ENCODE data around the gene JAML. TPM values are rescaled to one million over a fixed set of nuclear protein-coding genes. Genes with fewer than 3 reads are reported as not detected.

Gene JAML
- total RNA-seq, 1 experiment from 2014 or later = 0.30 TPM

- ChIA-PET CTCF (no interaction called here), POLR2A (no interaction called here), RAD21 (ENCODE audit: low non-redundant PET in 1 of 2, low total read pairs in 2 of 2, uncharacterized antibody in 2 of 2, unreplicated experiment in 2 of 2) (no interaction called here)
- Histone ChIP-seq H2AFZ (ENCODE audit: low read depth, low read length, poor library complexity, severe bottlenecking) (no peak overlapping the region), H4K20me1 (ENCODE audit: insufficient read depth) (no peaks in the 10 kb centered on the region), H3K9me2 (ENCODE audit: insufficient read depth) (no peaks in the 10 kb centered on the region), H3K27ac (ENCODE audit: low read depth, low read length) (no peak overlapping the region), H3K9ac (ENCODE audit: low read length) (no peak overlapping the region), H3K27me3 (ENCODE audit: insufficient read depth, low read length) (no peaks in the 10 kb centered on the region), H3K36me3 (ENCODE audit: control insufficient read depth in 1 of 2, insufficient read depth in 2 of 2, low read length in 2 of 2) (no peaks in the 10 kb centered on the region), H3K4me1 (ENCODE audit: control insufficient read depth in 1 of 2, insufficient read depth in 2 of 2, low read length in 2 of 2) (peaks cover 33 to 40% of the 10 kb centered on the region in 2 experiments), H3K79me2 (ENCODE audit: insufficient read depth, low read length) (no peaks in the 10 kb centered on the region), H3K4me2 (ENCODE audit: low read length) (no peak overlapping the region), H3K9me3 (ENCODE audit: control insufficient read depth in 1 of 2, insufficient read depth in 1 of 2, low read depth in 1 of 2, low read length in 2 of 2) (no peaks in the 10 kb centered on the region), H3K4me3 (replicated peaks in 1 of 2; ENCODE audit: low read depth in 1 of 2, low read length in 2 of 2) (no peak overlapping the region)
- DNase-seq (ENCODE audit: low read depth, low spot score) (no peak), ATAC-seq (no peak)
- TF ChIP-seq CEBPB (IDR thresholded peaks at IDR 0.05; ENCODE audit: low read depth) (no peak), YY1 (IDR thresholded peaks at IDR 0.05; ENCODE audit: extremely low read depth, insufficient replicate concordance, low read depth, low read length) (no peak), SP1 (IDR thresholded peaks at IDR 0.05; ENCODE audit: low read depth) (no peak), CBX3 (IDR thresholded peaks at IDR 0.05; ENCODE audit: low read depth) (no peak), ELF1 (IDR thresholded peaks at IDR 0.05; ENCODE audit: borderline replicate concordance, low read depth) (no peak), FOSL1 (IDR thresholded peaks at IDR 0.05; ENCODE audit: low read depth) (no peak), JUND (IDR thresholded peaks at IDR 0.05) (no peak), EGR1 (IDR thresholded peaks at IDR 0.05; ENCODE audit: low read depth) (no peak), EZH2 (IDR thresholded peaks at IDR 0.05) (no peak), POLR2AphosphoS5 (IDR thresholded peaks at IDR 0.05; ENCODE audit: low read depth, low read length) (no peak), SIN3A (IDR thresholded peaks at IDR 0.05; ENCODE audit: low read depth) (no peak)
- intact Hi-C loops (cut with micrococcal nuclease) = no loop called here
- no TSS peak for BruUV-seq (replicated peaks)
These were observed 13.6 kb upstream of the JAML start for GRCh38 chr11:118238421-118238820.

DNA sequence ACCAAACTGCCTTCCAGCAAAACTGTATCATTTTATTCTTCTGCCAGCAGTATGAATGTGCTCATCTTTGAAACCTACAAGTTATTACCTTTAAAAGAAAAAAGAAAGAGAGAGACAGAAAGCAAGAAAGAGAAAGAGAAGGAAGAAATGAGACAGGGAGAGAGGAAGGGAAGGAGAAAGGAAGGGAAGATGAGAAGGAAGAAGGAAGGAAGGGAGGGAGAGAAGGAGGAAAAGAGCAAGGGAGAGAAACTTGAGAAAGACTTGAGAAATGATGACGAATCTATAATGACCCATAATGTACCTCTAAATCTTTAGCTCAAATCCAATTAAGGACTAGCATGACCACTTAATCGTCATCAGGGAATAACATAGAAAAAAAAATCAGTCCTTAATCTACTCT lies 11.4 kb upstream of the JAML start:
- Histone ChIP-seq H3K4me2 (ENCODE audit: low read length) (no peak overlapping the region), H3K4me1 (ENCODE audit: control insufficient read depth in 1 of 2, insufficient read depth in 2 of 2, low read length in 2 of 2) (peaks cover 33 to 35% of the 10 kb centered on the region in 2 experiments), H3K27ac (ENCODE audit: low read depth, low read length) (no peak overlapping the region), H3K79me2 (ENCODE audit: insufficient read depth, low read length) (no peaks in the 10 kb centered on the region), H4K20me1 (ENCODE audit: insufficient read depth) (no peaks in the 10 kb centered on the region), H3K36me3 (ENCODE audit: control insufficient read depth in 1 of 2, insufficient read depth in 2 of 2, low read length in 2 of 2) (no peaks in the 10 kb centered on the region), H3K4me3 (replicated peaks in 1 of 2; ENCODE audit: low read depth in 1 of 2, low read length in 2 of 2) (no peak overlapping the region), H2AFZ (ENCODE audit: low read depth, low read length, poor library complexity, severe bottlenecking) (no peak overlapping the region), H3K9me3 (ENCODE audit: control insufficient read depth in 1 of 2, insufficient read depth in 1 of 2, low read depth in 1 of 2, low read length in 2 of 2) (no peaks in the 10 kb centered on the region), H3K9ac (ENCODE audit: low read length) (no peak overlapping the region), H3K9me2 (ENCODE audit: insufficient read depth) (no peaks in the 10 kb centered on the region), H3K27me3 (ENCODE audit: insufficient read depth, low read length) (no peaks in the 10 kb centered on the region)
- no peak for TF ChIP-seq SRF (IDR thresholded peaks at IDR 0.05; ENCODE audit: low read depth)
- TF ChIP-seq FOSL1 (IDR thresholded peaks at IDR 0.05; ENCODE audit: low read depth) = no peak
- no peak for TF ChIP-seq POLR2A (IDR thresholded peaks at IDR 0.05; ENCODE audit: borderline replicate concordance, extremely low read depth, insufficient read depth, insufficient read length)
- no peak for TF ChIP-seq SIN3A (IDR thresholded peaks at IDR 0.05; ENCODE audit: low read depth)
- TF ChIP-seq, protein P1, sequence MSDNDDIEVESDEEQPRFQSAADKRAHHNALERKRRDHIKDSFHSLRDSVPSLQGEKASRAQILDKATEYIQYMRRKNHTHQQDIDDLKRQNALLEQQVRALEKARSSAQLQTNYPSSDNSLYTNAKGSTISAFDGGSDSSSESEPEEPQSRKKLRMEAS (IDR thresholded peaks at IDR 0.05) = no peak
- TF ChIP-seq ZFX (IDR thresholded peaks at IDR 0.05) = no peak
- TF ChIP-seq ZNF274 (IDR thresholded peaks at IDR 0.05; ENCODE audit: low read depth, low read length) = no peak
- no peak for TF ChIP-seq RAD21 (IDR thresholded peaks at IDR 0.05; ENCODE audit: low read depth)
- no peak for TF ChIP-seq EGR1 (IDR thresholded peaks at IDR 0.05; ENCODE audit: low read depth)
- TF ChIP-seq EZH2phosphoT487 (IDR thresholded peaks at IDR 0.05; ENCODE audit: borderline replicate concordance) = no peak
- TF ChIP-seq CTCF (IDR thresholded peaks at IDR 0.05 in 2 of 3, conservative IDR thresholded peaks at IDR 0.05 in 1 of 3; ENCODE audit: borderline replicate concordance in 1 of 3, insufficient read depth in 1 of 3, low read depth in 2 of 3, low read length in 2 of 3) = no peak
- TF ChIP-seq YY1 (IDR thresholded peaks at IDR 0.05; ENCODE audit: extremely low read depth, insufficient replicate concordance, low read depth, low read length) = no peak
- no peak for TF ChIP-seq SP1 (IDR thresholded peaks at IDR 0.05; ENCODE audit: low read depth)
- no peak for TF ChIP-seq CBX3 (IDR thresholded peaks at IDR 0.05; ENCODE audit: low read depth)
- no peak for TF ChIP-seq TCF7L2 (IDR thresholded peaks at IDR 0.05; ENCODE audit: borderline replicate concordance, extremely low read depth, insufficient read depth, insufficient read length)
- no TSS peak for BruUV-seq (replicated peaks)
- RAD21 ChIA-PET (ENCODE audit: low non-redundant PET in 1 of 2, low total read pairs in 2 of 2, uncharacterized antibody in 2 of 2, unreplicated experiment in 2 of 2) = no interaction called here
- ATAC-seq = no peak
- no peak for DNase-seq (ENCODE audit: low read depth, low spot score)
- CTCF ChIA-PET = interaction anchor here (1.1 kb wide), 1 partner anchor 38 kb away, joined by 3 read pairs; no protein-coding TSS in a partner anchor
- intact Hi-C loops (cut with micrococcal nuclease) = no loop called here
- POLR2A ChIA-PET = no interaction called here
